Lung (tissue), 12 donors: ENCODE results near the gene PTPRN2. TPM values are rescaled to one million over a fixed set of nuclear protein-coding genes. Genes with fewer than 3 reads are reported as not detected.

Experiments
- ATAC-seq: fragments of 200-7000 bp; cut with Tn5 transposase; one replicate; pipeline ENCODE4 v1.9.1; 2020; ENCODE audit warnings: moderate number of reproducible peaks; ENCODE audit not compliant: insufficient read depth, low FRiP score
- DNase-seq, 3 donors: peaks; one replicate each; pipeline ENCODE4 v3.0.0-alpha.2; 2013 to 2017
- H3K27ac ChIP-seq, 2 donors: one replicate each; pipeline ENCODE4 v1.5.1; 2013; ENCODE audit warnings: mild to moderate bottlenecking in 2 of 2, moderate library complexity in 2 of 2, control low read depth in 1 of 2, inconsistent platforms in 1 of 2, low read depth in 1 of 2, low read length in 1 of 2
- H3K27me3 ChIP-seq, 3 donors: one replicate each; pipeline ENCODE4 v1.5.1; 2013; ENCODE audit warnings: low read length in 2 of 3; ENCODE audit not compliant: control insufficient read depth in 3 of 3, insufficient read depth in 3 of 3
- H3K36me3 ChIP-seq, 4 donors: one replicate each; pipeline ENCODE4 v1.5.1; 2013; ENCODE audit warnings: low read length in 4 of 4, mild to moderate bottlenecking in 1 of 4, moderate library complexity in 1 of 4; ENCODE audit not compliant: control insufficient read depth in 4 of 4, insufficient read depth in 4 of 4
- H3K4me1 ChIP-seq, 5 donors: one replicate each; pipeline ENCODE4 v1.5.1; 2013; ENCODE audit warnings: low read length in 5 of 5, mild to moderate bottlenecking in 2 of 5, moderate library complexity in 1 of 5; ENCODE audit not compliant: control insufficient read depth in 5 of 5, insufficient read depth in 5 of 5
- H3K4me3 ChIP-seq: one replicate; pipeline ENCODE4 v1.5.1; 2013; ENCODE audit warnings: mild to moderate bottlenecking, control low read depth, moderate library complexity
- H3K9ac ChIP-seq, 2 donors: one replicate each; pipeline ENCODE4 v1.5.1; 2013; ENCODE audit warnings: low read length in 2 of 2, control low read depth in 1 of 2; ENCODE audit not compliant: insufficient read depth in 1 of 2
- H3K9me3 ChIP-seq, 4 donors: one replicate each; pipeline ENCODE4 v1.5.1; 2013; ENCODE audit warnings: low read length in 3 of 4, mild to moderate bottlenecking in 1 of 4, moderate library complexity in 1 of 4; ENCODE audit not compliant: control insufficient read depth in 4 of 4, insufficient read depth in 3 of 4
- CTCF ChIP-seq: IDR thresholded peaks from 2 replicates; pipeline ENCODE4 v1.5.1; 2012; ENCODE audit warnings: mild to moderate bottlenecking; ENCODE audit errors: control extremely low read depth, extremely low read depth
- WGBS, 2 donors: extraction: QIAGEN DNeasy Blood & Tissue Kit; methylation state at CpG; one replicate each; pipeline ENCODE4 v1.1.7; 2013; 5-methylcytosine and 5-hydroxymethylcytosine counted together
- polyA plus RNA-seq, 2 donors: library from polyadenylated mRNA; stranded (reverse); fragments of 200-250 nt; gene quantifications; one replicate each; pipeline ENCODE4 v1.2.1, GENCODE V29; 2013
- total RNA-seq, 2 donors: library from RNA; depleted of rRNA in 1 of 2; stranded (reverse); fragments of >200 nt in 1 of 2; gene quantifications; one replicate each; pipeline ENCODE4 v1.2.1, GENCODE V29; 2014 to 2021
- donor health status: control.
- donor health status: control.
- donor health status: Bipolar disorder and iron deficiency.
- donor health status: healthy.
- donor health status: DM: yes; HTN: yes; CAD: no.

The PTPRN2 gene
- total and polyA plus RNA-seq, 4 donors: 2.1 to 7.4 (median 4.4) TPM

- DNase-seq: no peak
- no peaks in the 10 kb centered on the region for H3K27me3 ChIP-seq
Measured at GRCh38 chr7:158447151-158447505, 140.5 kb downstream of the PTPRN2 start.

GRCh38 chr7:158446706-158447105 is 140.9 kb downstream of the PTPRN2 start:
- Histone ChIP-seq H3K4me1 (no peaks in the 10 kb centered on the region), H3K9me3 (peaks cover 0 to 6% (median 0%) of the 10 kb centered on the region in 4 donors), H3K36me3 (no peaks in the 10 kb centered on the region), H3K27me3 (no peaks in the 10 kb centered on the region), H3K27ac (no peak overlapping the region), H3K4me3 (no peak overlapping the region), H3K9ac (no peak overlapping the region)
- no peak for TF ChIP-seq CTCF
- DNase-seq (no peak), ATAC-seq (no peak)
- WGBS, 2 donors: 89 to 90% methylated on average over 12 of the region's 12 CpGs

More at GRCh38 chr7:158447151-158447505, 140.5 kb downstream of the PTPRN2 start:
- no peak for ATAC-seq
- WGBS, 2 donors: 85 to 93% methylated on average over 6 of the region's 6 CpGs
- Histone ChIP-seq H3K9ac (no peak overlapping the region), H3K27ac (no peak overlapping the region), H3K9me3 (peaks cover 0 to 6% (median 0%) of the 10 kb centered on the region in 4 donors), H3K4me1 (no peaks in the 10 kb centered on the region), H3K36me3 (no peaks in the 10 kb centered on the region), H3K4me3 (no peak overlapping the region)
- no peak for TF ChIP-seq CTCF

- no peaks in the 10 kb centered on the region for H3K36me3 ChIP-seq
- no peak for DNase-seq
- no peak overlapping the region for H3K9ac ChIP-seq
- no peaks in the 10 kb centered on the region for H3K27me3 ChIP-seq
- WGBS, 2 donors: 85 to 93% methylated on average over 13 of the region's 13 CpGs
- no peaks in the 10 kb centered on the region for H3K4me1 ChIP-seq
- ATAC-seq: no peak
- H3K9me3 ChIP-seq: peaks cover 0 to 6% (median 0%) of the 10 kb centered on the region in 4 donors
- TF ChIP-seq CTCF: no peak
- no peak overlapping the region for H3K4me3 ChIP-seq
- H3K27ac ChIP-seq: no peak overlapping the region
Measured at GRCh38 chr7:158446281-158446680, 141.3 kb downstream of the PTPRN2 start.

- ATAC-seq (no peak), DNase-seq (no peak)
- H3K27ac ChIP-seq: no peak overlapping the region
- no peak overlapping the region for H3K9ac ChIP-seq
- no peaks in the 10 kb centered on the region for H3K36me3 ChIP-seq
- no peaks in the 10 kb centered on the region for H3K27me3 ChIP-seq
- no peaks in the 10 kb centered on the region for H3K4me1 ChIP-seq
- WGBS, 2 donors: 85 to 89% methylated on average over 30 of the region's 30 CpGs
- TF ChIP-seq CTCF: no peak
- H3K4me3 ChIP-seq: no peak overlapping the region
- peaks cover 0 to 3% (median 0%) of the 10 kb centered on the region in 4 donors for H3K9me3 ChIP-seq
Measured at GRCh38 chr7:158445421-158446175, 142.0 kb downstream of the PTPRN2 start.
